Nephron (organoid): ENCODE results near the gene COL6A3.

ENCODE experiments used
- H3K27ac Mint-ChIP-seq, 3 experiments: 2 replicates each; pipeline ENCODE4 v1.8.0; 2020; ENCODE audit warnings: mixed read lengths in 3 of 3, mild to moderate bottlenecking in 2 of 3, moderate library complexity in 1 of 3
- H3K27me3 Mint-ChIP-seq: 2 replicates; pipeline ENCODE4 v1.8.0; 2021; ENCODE audit warnings: low read depth, mild to moderate bottlenecking, moderate library complexity, mixed read lengths
- H3K36me3 Mint-ChIP-seq: 2 replicates; pipeline ENCODE4 v1.8.0; 2020; ENCODE audit warnings: low read depth, mixed read lengths
- H3K4me1 Mint-ChIP-seq: 2 replicates; pipeline ENCODE4 v1.8.0; 2020; ENCODE audit warnings: mixed read lengths
- H3K4me3 Mint-ChIP-seq, 3 experiments: 2 replicates each; pipeline ENCODE4 v1.8.0; 2020; ENCODE audit warnings: mild to moderate bottlenecking in 3 of 3, mixed read lengths in 3 of 3, moderate library complexity in 2 of 3
- H3K9me3 Mint-ChIP-seq: 2 replicates; pipeline ENCODE4 v1.8.0; 2020; ENCODE audit warnings: mixed read lengths
- CTCF ChIP-seq, 3 experiments: fragments of 200-600 bp; sonication (generic); IDR thresholded peaks; one replicate each; pipeline ENCODE4 v1.5.0; 2021; ENCODE audit warnings: antibody characterized with exemption in 3 of 3; ENCODE audit not compliant: unreplicated experiment in 3 of 3

Gene COL6A3

GRCh38 chr2:237323656-237324055 lies 90.3 kb downstream of the COL6A3 start:
- peak overlapping the region; percentile 89 to 99 (median 95) for H3K27ac Mint-ChIP-seq
- H3K4me1 Mint-ChIP-seq: peaks cover 82% of the 10 kb centered on the region
- peaks cover 50% of the 10 kb centered on the region for H3K36me3 Mint-ChIP-seq
- no peaks in the 10 kb centered on the region for H3K9me3 Mint-ChIP-seq
- no peak overlapping the region for H3K4me3 Mint-ChIP-seq
- no peak for TF ChIP-seq CTCF (IDR thresholded peaks at IDR 0.05; ENCODE audit: unreplicated experiment in 3 of 3)
- peaks cover 4% of the 10 kb centered on the region for H3K27me3 Mint-ChIP-seq

GRCh38 chr2:237322564-237322963 lies 91.4 kb downstream of the COL6A3 start:
- TF ChIP-seq CTCF (IDR thresholded peaks at IDR 0.05; ENCODE audit: unreplicated experiment in 3 of 3): peak in 2 of 3 experiments; percentile 13 to 15
- Mint-ChIP-seq H3K27me3 (peaks cover 4% of the 10 kb centered on the region), H3K27ac (peak overlapping the region in 2 of 3 experiments; percentile 95 to 99), H3K4me1 (peaks cover 80% of the 10 kb centered on the region), H3K4me3 (no peak overlapping the region), H3K9me3 (no peaks in the 10 kb centered on the region), H3K36me3 (peaks cover 52% of the 10 kb centered on the region)

- Mint-ChIP-seq H3K36me3 (peaks cover 54% of the 10 kb centered on the region), H3K4me3 (no peak overlapping the region), H3K9me3 (no peaks in the 10 kb centered on the region), H3K4me1 (peaks cover 80% of the 10 kb centered on the region), H3K27ac (peak overlapping the region in 2 of 3 experiments; percentile 45 to 99), H3K27me3 (peaks cover 4% of the 10 kb centered on the region)
- TF ChIP-seq CTCF (IDR thresholded peaks at IDR 0.05; ENCODE audit: unreplicated experiment in 3 of 3): no peak
These were observed 92.2 kb downstream of the COL6A3 start for GRCh38 chr2:237321746-237322145.

GRCh38 chr2:237320801-237321560 lies 93.0 kb downstream of the COL6A3 start:
- no peak for TF ChIP-seq CTCF (IDR thresholded peaks at IDR 0.05; ENCODE audit: unreplicated experiment in 3 of 3)
- Mint-ChIP-seq H3K9me3 (no peaks in the 10 kb centered on the region), H3K27ac (peak overlapping the region in 2 of 3 experiments; percentile 45 to 99), H3K4me3 (no peak overlapping the region), H3K4me1 (peaks cover 77% of the 10 kb centered on the region), H3K36me3 (peaks cover 54% of the 10 kb centered on the region), H3K27me3 (peaks cover 4% of the 10 kb centered on the region)

- Mint-ChIP-seq H3K4me3 (no peak overlapping the region), H3K27me3 (peaks cover 4% of the 10 kb centered on the region), H3K9me3 (no peaks in the 10 kb centered on the region), H3K27ac (peak overlapping the region in 2 of 3 experiments; percentile 45 to 99), H3K36me3 (peaks cover 48% of the 10 kb centered on the region), H3K4me1 (peaks cover 77% of the 10 kb centered on the region)
- TF ChIP-seq CTCF (IDR thresholded peaks at IDR 0.05; ENCODE audit: unreplicated experiment in 3 of 3): no peak
These were observed 94.1 kb downstream of the COL6A3 start for GRCh38 chr2:237319887-237320286.
